WI38 (cell line): ENCODE measurements around the gene PRSS33.

Experiments used
- H3K4me3 ChIP-seq: 2 replicates; pipeline ENCODE4 v1.5.1; 2011; ENCODE audit warnings: low read depth, mild to moderate bottlenecking, control low read depth, low read length
- TF ChIP-seq, protein P1 (sequence below): IDR thresholded peaks from 2 replicates; pipeline ENCODE4 v1.5.1; 2012; ENCODE audit warnings: low read depth, mild to moderate bottlenecking, control low read depth, low read length

PRSS33 gene

DNA sequence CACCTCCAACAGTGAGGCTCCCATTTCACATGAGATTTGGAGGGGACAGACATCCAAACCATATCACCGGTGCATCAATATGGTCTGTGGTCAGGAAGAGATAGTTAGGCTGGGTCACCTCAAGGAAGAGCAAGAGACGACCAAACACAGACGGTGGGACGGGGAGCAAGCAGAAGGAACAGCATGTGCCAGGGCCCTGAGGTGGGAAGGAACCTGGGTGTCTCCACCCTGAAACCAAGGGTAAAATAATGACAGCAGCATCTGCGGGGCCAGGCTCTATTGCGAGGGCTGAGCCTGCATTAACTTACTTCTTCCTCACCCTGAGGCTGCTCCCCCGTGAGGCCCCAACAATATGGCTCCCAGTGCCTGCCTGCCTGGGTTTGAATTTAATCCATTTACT lies 20.8 kb upstream of the PRSS33 start:
- TF ChIP-seq, protein P1, sequence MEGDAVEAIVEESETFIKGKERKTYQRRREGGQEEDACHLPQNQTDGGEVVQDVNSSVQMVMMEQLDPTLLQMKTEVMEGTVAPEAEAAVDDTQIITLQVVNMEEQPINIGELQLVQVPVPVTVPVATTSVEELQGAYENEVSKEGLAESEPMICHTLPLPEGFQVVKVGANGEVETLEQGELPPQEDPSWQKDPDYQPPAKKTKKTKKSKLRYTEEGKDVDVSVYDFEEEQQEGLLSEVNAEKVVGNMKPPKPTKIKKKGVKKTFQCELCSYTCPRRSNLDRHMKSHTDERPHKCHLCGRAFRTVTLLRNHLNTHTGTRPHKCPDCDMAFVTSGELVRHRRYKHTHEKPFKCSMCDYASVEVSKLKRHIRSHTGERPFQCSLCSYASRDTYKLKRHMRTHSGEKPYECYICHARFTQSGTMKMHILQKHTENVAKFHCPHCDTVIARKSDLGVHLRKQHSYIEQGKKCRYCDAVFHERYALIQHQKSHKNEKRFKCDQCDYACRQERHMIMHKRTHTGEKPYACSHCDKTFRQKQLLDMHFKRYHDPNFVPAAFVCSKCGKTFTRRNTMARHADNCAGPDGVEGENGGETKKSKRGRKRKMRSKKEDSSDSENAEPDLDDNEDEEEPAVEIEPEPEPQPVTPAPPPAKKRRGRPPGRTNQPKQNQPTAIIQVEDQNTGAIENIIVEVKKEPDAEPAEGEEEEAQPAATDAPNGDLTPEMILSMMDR: no peak

DNA sequence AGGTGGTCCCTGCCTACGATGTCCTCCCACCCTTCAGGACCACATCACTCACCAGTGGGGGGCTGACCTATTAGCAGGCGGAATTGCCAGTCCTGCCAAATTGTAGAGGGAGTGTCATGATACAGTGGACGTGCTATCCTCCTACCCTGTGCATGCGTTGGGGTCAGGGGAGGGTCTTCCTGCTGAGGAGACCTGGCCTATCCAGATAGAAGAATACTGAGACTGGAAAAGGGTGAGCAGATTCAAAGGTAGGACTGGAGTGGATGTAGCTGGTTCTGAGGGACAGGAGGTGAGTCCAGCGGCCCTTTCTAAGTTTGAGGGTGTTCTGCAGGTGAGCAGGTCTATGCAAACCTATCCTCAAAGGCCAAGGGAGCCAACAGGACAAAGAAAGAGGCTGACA lies 18.9 kb upstream of the PRSS33 start:
- H3K4me3 ChIP-seq: no peak overlapping the region
- TF ChIP-seq, protein P1: no peak

More for the DNA sequence above, 20.8 kb upstream of the PRSS33 start:
- H3K4me3 ChIP-seq: no peak overlapping the region

DNA sequence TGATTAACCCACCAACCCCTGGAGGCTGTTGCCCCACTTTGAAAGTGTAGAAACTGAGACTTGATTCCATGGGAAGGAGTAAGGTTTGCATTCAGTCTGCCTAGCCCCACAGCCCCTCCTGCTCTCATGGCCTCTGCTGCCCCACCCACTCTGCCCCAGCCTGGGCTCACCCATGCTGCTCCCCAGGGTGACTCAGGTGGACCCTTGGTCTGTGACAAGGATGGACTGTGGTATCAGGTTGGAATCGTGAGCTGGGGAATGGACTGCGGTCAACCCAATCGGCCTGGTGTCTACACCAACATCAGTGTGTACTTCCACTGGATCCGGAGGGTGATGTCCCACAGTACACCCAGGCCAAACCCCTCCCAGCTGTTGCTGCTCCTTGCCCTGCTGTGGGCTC lies 17.4 kb upstream of the PRSS33 start:
- H3K4me3 ChIP-seq: no peak overlapping the region
- TF ChIP-seq, protein P1: no peak

DNA sequence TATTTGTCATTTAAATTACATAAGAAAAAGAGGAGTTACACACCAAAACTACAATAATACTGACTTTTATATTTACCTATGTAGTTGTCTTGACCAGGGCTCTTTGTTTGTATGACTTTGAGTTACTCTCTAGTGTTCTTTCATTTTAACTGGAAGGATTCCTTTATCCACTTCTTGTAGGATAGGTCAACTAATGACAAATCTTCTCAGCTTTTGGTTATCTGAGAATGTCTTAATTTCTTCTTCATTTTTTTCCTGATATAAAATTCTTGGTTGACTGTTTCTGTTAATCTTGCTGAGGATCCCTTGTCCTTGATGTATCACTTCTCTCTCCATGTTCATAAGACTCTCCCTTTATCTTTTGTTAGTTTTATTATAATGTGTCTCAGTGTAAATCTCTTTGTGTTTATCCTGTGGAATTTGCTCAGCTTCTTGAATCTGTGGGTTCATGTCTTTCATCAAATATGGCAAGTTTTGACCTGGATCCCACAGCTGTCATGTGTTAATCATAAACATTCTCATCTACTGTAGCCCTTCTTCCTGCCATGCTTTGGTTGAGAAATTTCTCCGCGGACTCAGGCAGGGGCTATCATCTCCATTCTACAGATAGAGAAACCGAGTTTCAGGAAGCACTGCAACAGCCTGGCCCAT lies 16.3 kb upstream of the PRSS33 start:
- TF ChIP-seq, protein P1: no peak
- no peak overlapping the region for H3K4me3 ChIP-seq

DNA sequence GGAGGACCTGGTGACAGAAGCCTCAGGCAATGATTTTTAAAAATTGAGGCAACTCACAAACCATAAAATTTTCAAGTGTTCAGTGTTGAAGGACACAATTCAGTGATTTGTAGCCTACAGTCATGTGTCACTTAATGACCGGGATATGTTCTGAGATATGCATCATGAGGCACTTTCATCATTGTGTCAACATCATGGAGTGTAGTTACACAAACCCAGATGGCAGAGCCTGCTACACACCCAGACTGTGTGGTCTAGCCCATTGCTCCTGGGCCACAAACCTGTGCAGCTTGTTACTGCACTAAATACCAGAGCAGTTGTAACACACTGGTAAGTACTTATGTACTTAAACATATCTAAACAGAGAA lies 12.5 kb upstream of the PRSS33 start:
- TF ChIP-seq, protein P1: no peak
- H3K4me3 ChIP-seq: no peak overlapping the region

DNA sequence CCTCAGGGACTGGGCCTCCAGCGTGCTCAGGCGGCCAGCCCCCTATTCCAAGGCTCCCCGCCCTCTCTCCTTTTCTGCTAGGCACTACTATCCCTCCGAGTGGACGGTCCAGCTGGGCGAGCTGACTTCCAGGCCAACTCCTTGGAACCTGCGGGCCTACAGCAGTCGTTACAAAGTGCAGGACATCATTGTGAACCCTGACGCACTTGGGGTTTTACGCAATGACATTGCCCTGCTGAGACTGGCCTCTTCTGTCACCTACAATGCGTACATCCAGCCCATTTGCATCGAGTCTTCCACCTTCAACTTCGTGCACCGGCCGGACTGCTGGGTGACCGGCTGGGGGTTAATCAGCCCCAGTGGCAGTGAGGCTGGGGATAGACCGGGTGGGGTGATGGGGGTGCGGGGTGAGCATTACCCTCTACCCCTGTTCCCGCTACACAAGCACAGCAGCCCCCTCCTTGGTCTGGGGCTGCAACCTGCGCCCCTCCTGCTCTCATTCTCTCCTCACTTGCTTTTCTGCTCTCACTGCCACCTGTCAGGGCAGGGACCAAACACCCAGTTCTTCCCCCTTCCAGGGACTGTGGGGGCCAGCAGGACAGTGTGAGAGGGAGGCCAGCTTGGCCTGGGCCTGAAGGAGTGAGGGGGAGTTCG lies 12.0 kb upstream of the PRSS33 start:
- H3K4me3 ChIP-seq: no peak overlapping the region
- TF ChIP-seq, protein P1: no peak

DNA sequence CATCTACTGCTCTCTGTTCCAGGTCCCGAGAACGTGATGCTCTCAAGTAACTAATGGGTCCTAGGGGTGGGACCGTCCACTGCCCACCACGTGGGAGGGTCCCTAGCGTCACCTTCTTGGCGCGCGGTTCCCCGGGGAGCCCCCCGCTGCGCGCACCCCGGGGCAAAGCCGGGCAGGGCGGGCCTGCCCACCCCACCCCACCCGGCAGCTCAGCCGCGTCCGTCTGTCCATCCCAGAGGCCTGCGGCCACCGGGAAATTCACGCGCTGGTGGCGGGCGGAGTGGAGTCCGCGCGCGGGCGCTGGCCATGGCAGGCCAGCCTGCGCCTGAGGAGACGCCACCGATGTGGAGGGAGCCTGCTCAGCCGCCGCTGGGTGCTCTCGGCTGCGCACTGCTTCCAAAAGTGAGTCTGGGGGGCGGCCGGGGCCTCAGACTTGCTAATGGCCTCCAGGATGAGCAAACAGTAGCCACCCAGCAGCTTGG lies 11.4 kb upstream of the PRSS33 start:
- H3K4me3 ChIP-seq: no peak overlapping the region
- TF ChIP-seq, protein P1: no peak
